Thymus (tissue), 14 donors: ENCODE measurements around the gene PRDM12. TPM values are rescaled to one million over a fixed set of nuclear protein-coding genes. Genes with fewer than 3 reads are reported as not detected.

Experiments used
- DNase-seq, 9 donors: peaks; one replicate each; pipeline ENCODE4 v3.0.0-alpha.2; 2013; ENCODE audit warnings: low spot score in 9 of 9, low read depth in 6 of 9, missing footprints in 1 of 9
- H3K27ac ChIP-seq, 2 donors: one replicate each; pipeline ENCODE4 v1.5.1; 2013; ENCODE audit warnings: control low read depth in 1 of 2, low read depth in 1 of 2, low read length in 1 of 2, mild to moderate bottlenecking in 1 of 2, moderate library complexity in 1 of 2
- H3K27me3 ChIP-seq, 2 donors: one replicate each; pipeline ENCODE4 v1.5.1; 2013; ENCODE audit warnings: low read length in 1 of 2; ENCODE audit not compliant: control insufficient read depth in 2 of 2, insufficient read depth in 1 of 2
- H3K36me3 ChIP-seq, 2 donors: one replicate each; pipeline ENCODE4 v1.5.1; 2013; ENCODE audit warnings: low read length in 1 of 2, mild to moderate bottlenecking in 1 of 2, moderate library complexity in 1 of 2; ENCODE audit not compliant: control insufficient read depth in 2 of 2, insufficient read depth in 2 of 2
- H3K4me1 ChIP-seq, 2 donors: one replicate each; pipeline ENCODE4 v1.5.1; 2013; ENCODE audit warnings: low read length in 2 of 2; ENCODE audit not compliant: control insufficient read depth in 2 of 2, insufficient read depth in 2 of 2
- H3K4me3 ChIP-seq, 2 donors: one replicate each; pipeline ENCODE4 v1.5.1; 2013; ENCODE audit warnings: low read length in 2 of 2, control low read depth in 1 of 2, mild to moderate bottlenecking in 1 of 2
- H3K9me3 ChIP-seq, 2 donors: one replicate each; pipeline ENCODE4 v1.5.1; 2013; ENCODE audit warnings: low read length in 1 of 2, mild to moderate bottlenecking in 1 of 2; ENCODE audit not compliant: control insufficient read depth in 2 of 2, insufficient read depth in 1 of 2
- WGBS: extraction: QIAGEN DNeasy Blood & Tissue Kit; methylation state at CpG from one replicate; pipeline ENCODE4 v1.1.7; 2013; 5-methylcytosine and 5-hydroxymethylcytosine counted together
- long read RNA-seq, 10 donors: transcript quantifications; one replicate each; lab custom pipeline, GENCODE V29; 2026
- polyA plus RNA-seq: library from polyadenylated mRNA; stranded (reverse); fragments of 200-250 nt; gene quantifications from one replicate; pipeline ENCODE4 v1.2.3, GENCODE V29; 2013
- total RNA-seq: library from RNA; stranded (reverse); fragments of 120-200 nt; gene quantifications from one replicate; pipeline ENCODE4 v1.2.4, GENCODE V29; 2013
- donor health status: healthy.

Gene PRDM12
- total RNA-seq: not detected
- 0.02 TPM for polyA plus RNA-seq
- long read RNA-seq, donor 1: 0 reads
- long read RNA-seq, donor 2: 0 reads
- long read RNA-seq, donor 3: 0 reads
- long read RNA-seq, donor 4: 0 reads
- long read RNA-seq, donor 5: 0 reads
- long read RNA-seq, donor 6: 0 reads
- long read RNA-seq, donor 7: 0 reads
- long read RNA-seq, donor 8: 0 reads
- long read RNA-seq, donor 9: 0 reads
- long read RNA-seq, donor 10: 0 reads

DNA sequence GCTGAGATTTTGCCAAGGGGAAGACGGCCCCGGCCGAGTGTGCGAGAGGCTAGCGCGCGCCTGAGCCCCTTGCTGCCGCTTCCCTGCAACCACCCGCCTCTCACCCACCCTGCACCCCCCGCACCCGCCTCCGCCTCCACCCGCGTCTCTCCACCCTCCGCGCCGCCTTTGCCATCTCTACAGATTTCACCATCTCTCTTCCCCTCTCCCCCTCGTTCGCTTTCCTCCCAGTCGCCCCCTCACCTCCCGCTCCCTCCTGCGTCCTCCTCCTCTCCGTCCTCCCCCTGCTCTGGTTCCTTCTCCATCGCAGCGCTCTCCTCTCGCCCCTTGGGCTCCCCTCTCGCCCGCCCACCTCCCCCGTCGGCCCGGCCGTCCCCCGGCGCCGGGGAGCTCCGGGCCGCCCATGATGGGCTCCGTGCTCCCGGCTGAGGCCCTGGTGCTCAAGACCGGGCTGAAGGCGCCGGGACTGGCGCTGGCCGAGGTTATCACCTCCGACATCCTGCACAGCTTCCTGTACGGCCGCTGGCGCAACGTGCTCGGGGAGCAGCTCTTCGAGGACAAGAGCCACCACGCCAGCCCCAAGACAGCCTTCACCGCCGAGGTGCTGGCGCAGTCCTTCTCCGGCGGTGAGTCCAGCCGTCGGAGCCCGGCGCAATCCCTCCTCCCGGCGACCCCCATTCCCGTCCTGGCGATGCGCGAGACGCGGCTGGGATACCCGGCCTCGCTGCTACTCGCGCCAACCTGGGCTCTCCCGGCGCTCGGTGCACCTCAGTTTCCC is at the start of gene PRDM12:
PRDM12 (plus strand) TSS at position 344 of the 778 bp plus-strand sequence; CDS start at position 404, 60 bp downstream.
- Histone ChIP-seq H3K27me3 (peaks cover 94 to 95% of the 10 kb centered on the region in 2 donors), H3K27ac (no peak within 1 kb of the TSS), H3K9me3 (peaks cover 0 to 12% of the 10 kb centered on the region in 2 donors), H3K36me3 (no peaks in the 10 kb centered on the region), H3K4me3 (no peak within 1 kb of the TSS), H3K4me1 (peaks cover 0 to 6% of the 10 kb centered on the region in 2 donors)
- WGBS: 6% methylated on average over 76 of the region's 76 CpGs
- DNase-seq: no peak

DNA sequence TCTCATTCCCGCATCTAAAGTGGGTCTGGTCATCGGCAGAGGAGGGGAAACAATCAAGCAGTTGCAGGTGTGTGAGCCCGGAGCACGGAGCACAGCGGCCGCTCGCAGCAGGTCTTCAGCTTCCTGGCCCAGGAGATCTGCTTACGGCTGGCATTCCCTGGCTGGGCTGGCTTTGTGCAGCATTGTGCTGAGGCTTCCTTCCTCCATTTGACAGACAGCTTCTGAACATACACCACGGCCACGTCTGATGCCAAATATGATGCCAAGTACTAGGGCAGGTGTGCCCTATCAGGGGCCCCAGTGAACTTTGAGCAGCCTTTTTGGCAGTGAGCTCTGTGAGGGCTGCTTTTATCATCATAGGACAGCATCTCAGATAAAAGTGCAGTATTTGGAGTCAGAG is 47.9 kb upstream of the PRDM12 start:
- Histone ChIP-seq H3K27me3 (no peaks in the 10 kb centered on the region), H3K36me3 (peaks cover 91 to 93% of the 10 kb centered on the region in 2 donors), H3K9me3 (no peaks in the 10 kb centered on the region), H3K4me1 (no peaks in the 10 kb centered on the region), H3K27ac (no peak overlapping the region), H3K4me3 (no peak overlapping the region)
- 96% methylated on average over 10 of the region's 10 CpGs for WGBS
- DNase-seq: no peak

- WGBS: 96% methylated on average over 10 of the region's 10 CpGs
- DNase-seq: no peak
- Histone ChIP-seq H3K9me3 (no peaks in the 10 kb centered on the region), H3K4me1 (no peaks in the 10 kb centered on the region), H3K4me3 (no peak overlapping the region), H3K36me3 (peaks cover 74 to 76% of the 10 kb centered on the region in 2 donors), H3K27ac (no peak overlapping the region), H3K27me3 (no peaks in the 10 kb centered on the region)
Measured at GRCh38 chr9:130623466-130623865, 40.9 kb upstream of the PRDM12 start.

DNA sequence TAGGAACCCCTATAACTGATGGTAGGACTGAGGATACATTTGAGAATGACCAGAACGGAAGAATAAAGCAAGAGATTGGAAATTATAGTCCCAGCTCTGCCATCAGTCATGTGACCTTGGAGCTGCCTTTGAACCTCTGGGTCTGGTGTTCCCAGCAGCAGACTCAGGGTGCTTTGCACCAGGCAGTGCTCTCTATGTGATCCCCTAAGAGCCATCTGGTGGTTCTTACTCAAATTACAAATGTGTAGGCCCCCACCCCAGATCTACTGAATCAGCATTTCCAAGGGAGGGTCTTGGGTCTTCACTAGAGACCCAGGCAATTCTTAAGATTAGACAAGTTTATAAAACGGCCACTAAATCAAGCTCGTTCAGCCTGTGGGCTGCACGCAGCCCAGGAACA is 40.2 kb upstream of the PRDM12 start:
- Histone ChIP-seq H3K9me3 (no peaks in the 10 kb centered on the region), H3K36me3 (peaks cover 72 to 73% of the 10 kb centered on the region in 2 donors), H3K4me1 (no peaks in the 10 kb centered on the region), H3K27me3 (no peaks in the 10 kb centered on the region), H3K4me3 (no peak overlapping the region), H3K27ac (no peak overlapping the region)
- WGBS: 98% methylated on average over 4 of the region's 4 CpGs
- DNase-seq: no peak

- Histone ChIP-seq H3K36me3 (peaks cover 70 to 75% of the 10 kb centered on the region in 2 donors), H3K4me3 (no peak overlapping the region), H3K4me1 (no peaks in the 10 kb centered on the region), H3K27me3 (no peaks in the 10 kb centered on the region), H3K9me3 (no peaks in the 10 kb centered on the region), H3K27ac (no peak overlapping the region)
- no peak for DNase-seq
- 97% methylated on average over 21 of the region's 21 CpGs for WGBS
Measured at GRCh38 chr9:130626249-130626996, 38.0 kb upstream of the PRDM12 start.

DNA sequence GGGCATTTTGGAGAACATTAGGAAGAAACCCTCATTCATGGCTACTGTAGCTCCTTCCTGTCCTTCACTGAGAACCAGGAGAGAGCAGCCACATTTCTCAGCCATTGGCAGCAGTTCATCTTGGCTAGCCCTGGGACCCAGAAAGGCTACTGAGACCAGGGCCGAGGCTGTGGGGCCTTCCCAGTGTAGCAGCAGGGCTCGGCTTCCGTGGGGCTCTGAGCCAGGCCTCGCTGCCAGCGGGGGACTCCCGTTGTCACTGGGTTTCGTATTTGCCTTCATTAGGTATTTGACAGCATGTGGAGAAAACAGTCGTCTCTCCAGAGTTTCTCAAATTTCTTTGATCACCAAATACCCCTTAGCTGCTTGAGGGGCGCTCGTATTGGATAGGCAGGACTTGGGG is 37.3 kb upstream of the PRDM12 start:
- no peaks in the 10 kb centered on the region for H3K4me1 ChIP-seq
- DNase-seq: no peak
- 94% methylated on average over 10 of the region's 10 CpGs for WGBS

DNA sequence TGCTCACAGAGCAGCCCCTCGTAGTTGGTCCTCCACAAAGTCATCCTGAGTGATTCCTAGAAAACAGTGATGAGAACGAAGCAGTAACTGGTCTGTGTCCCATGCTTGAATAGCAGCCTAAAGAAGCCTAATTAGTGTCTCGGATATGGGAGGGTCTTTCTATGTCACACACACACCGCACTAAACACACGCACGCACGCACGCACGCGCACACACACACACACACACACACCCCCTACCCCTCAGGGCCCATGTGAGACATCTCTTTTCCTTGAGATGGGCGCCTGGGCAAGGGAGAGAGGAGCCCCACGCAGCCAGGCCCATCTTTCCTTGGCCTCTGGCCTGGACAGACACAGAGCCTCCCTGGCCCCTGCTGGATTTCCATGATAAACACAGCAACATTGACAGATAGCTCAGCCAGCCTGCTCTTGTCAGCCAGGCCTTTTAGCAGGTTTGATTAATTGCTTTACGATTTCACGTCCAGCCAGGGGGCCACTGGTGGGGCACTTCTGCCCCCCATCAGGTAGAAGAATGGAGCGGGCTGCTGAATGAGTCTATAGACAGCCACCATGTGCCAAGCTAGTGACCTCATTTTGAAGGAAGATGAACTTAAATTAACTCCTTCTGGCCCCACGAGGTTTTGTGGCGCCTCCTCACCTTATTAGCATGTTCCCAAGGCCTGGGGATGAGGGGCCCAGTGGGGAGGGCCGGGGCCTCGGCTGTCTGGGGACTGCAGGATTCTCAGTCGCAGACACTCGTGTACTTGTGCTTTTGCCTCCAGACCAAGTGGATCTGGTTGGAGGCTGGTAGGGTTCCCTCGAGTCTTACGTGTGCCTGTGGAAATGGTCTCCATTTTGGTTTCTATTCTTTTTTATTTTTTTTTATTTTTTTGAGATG is 36.2 kb upstream of the PRDM12 start:
- H3K27me3 ChIP-seq: no peaks in the 10 kb centered on the region
- H3K27ac ChIP-seq: no peak overlapping the region
- DNase-seq: no peak
- 98% methylated on average over 23 of the region's 23 CpGs for WGBS
- no peaks in the 10 kb centered on the region for H3K4me1 ChIP-seq
- H3K9me3 ChIP-seq: no peaks in the 10 kb centered on the region
- no peak overlapping the region for H3K4me3 ChIP-seq
- H3K36me3 ChIP-seq: peaks cover 82 to 92% of the 10 kb centered on the region in 2 donors

More for the DNA sequence above, 37.3 kb upstream of the PRDM12 start:
- Histone ChIP-seq H3K9me3 (no peaks in the 10 kb centered on the region), H3K27me3 (no peaks in the 10 kb centered on the region), H3K36me3 (peaks cover 77 to 81% of the 10 kb centered on the region in 2 donors), H3K27ac (no peak overlapping the region), H3K4me3 (no peak overlapping the region)

DNA sequence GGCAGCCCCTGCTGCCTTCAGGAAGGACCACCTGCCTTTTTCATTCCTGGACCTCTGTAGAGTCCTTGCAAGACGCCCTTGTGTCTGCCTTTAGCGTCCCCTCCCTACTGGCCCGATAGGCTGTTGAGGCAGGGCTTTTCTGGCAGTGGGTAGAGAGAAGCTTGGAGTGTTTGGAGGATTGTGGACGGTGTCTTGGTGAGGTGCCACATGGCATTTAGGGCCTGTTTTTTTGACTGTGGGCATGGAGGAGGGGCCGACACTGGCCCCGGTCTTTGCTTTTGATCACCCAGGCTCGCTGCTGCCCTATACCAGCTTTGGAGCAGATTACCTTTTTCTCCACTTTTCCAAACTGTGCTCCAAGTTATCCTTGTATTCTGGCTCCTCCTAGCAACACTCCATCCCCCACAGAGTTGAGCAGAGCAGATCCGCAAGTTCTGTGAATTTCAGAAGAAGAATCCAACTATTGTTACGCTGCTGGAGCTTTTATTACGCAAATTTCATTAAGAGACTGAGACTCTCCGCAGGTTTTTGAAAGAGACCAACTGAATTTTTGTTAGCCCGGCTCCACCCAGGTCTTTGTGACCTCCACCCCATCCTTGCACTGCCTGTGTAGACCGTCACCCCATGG is 34.8 kb upstream of the PRDM12 start:
- H3K27me3 ChIP-seq: no peaks in the 10 kb centered on the region
- no peaks in the 10 kb centered on the region for H3K4me1 ChIP-seq
- 98% methylated on average over 13 of the region's 13 CpGs for WGBS
- no peak overlapping the region for H3K4me3 ChIP-seq
- no peak overlapping the region for H3K27ac ChIP-seq
- no peak for DNase-seq
- no peaks in the 10 kb centered on the region for H3K9me3 ChIP-seq
- H3K36me3 ChIP-seq: peaks cover 83 to 92% of the 10 kb centered on the region in 2 donors
